Caco-2 (cell line): Measurements from ENCODE around the gene DNAAF9. TPM values are rescaled to one million over a fixed set of nuclear protein-coding genes. Genes with fewer than 3 reads are reported as not detected.

Source experiments
- BruUV-seq: library from RNA; stranded (reverse); fragments of 400-500 nt; replicated peaks from 2 replicates; lab custom pipeline; 2021; lab: Mats Ljungman, UMichigan
- CTCF ChIA-PET: fragments of 300-600 bp; sonication (Branson Sonifier 250); formaldehyde crosslinking; loops from one replicate; lab custom pipeline; 2022; ENCODE audit warnings: antibody characterized with exemption; lab: Charles Lee
- POLR2A ChIA-PET: fragments of 300-600 bp; sonication (Branson Sonifier 250); formaldehyde crosslinking; loops from one replicate; lab custom pipeline; 2022; ENCODE audit warnings: antibody characterized with exemption; lab: Charles Lee
- DNase-seq, 2 experiments: peaks; one replicate each; pipeline versions ENCODE4 v3.0.0 to v3.0.0-alpha.2; 2020 to 2022
- H3K27me3 ChIP-seq: replicated peaks from 2 replicates; pipeline ENCODE4 v1.6.0; 2011; ENCODE audit warnings: low read length; ENCODE audit not compliant: control insufficient read depth, insufficient read depth
- H3K36me3 ChIP-seq: 2 replicates; pipeline ENCODE4 v1.5.1; 2011; ENCODE audit warnings: low read length; ENCODE audit not compliant: control insufficient read depth, insufficient read depth
- H3K4me1 ChIP-seq: fragments of 250-450 bp; sonication (Bioruptor Pico); 2 replicates; pipeline ENCODE4 v1.5.1; 2020; ENCODE audit warnings: mild to moderate bottlenecking
- H3K4me3 ChIP-seq: 2 replicates; pipeline ENCODE4 v1.5.1; 2011; ENCODE audit warnings: low read depth, mild to moderate bottlenecking, control low read depth, low read length
- H3K9me3 ChIP-seq: fragments of 250-450 bp; sonication (Bioruptor Pico); 2 replicates; pipeline ENCODE4 v1.5.1; 2020; ENCODE audit warnings: mild to moderate bottlenecking, moderate library complexity
- H3K27ac Mint-ChIP-seq: one replicate; pipeline ENCODE4 v1.8.0; 2022; ENCODE audit warnings: mixed read lengths; ENCODE audit not compliant: unreplicated experiment
- H3K27me3 Mint-ChIP-seq: one replicate; pipeline ENCODE4 v1.8.0; 2022; ENCODE audit warnings: mixed read lengths; ENCODE audit not compliant: insufficient read depth, unreplicated experiment
- H3K36me3 Mint-ChIP-seq: one replicate; pipeline ENCODE4 v1.8.0; 2022; ENCODE audit warnings: mild to moderate bottlenecking, mixed read lengths; ENCODE audit not compliant: insufficient read depth, unreplicated experiment
- H3K4me1 Mint-ChIP-seq: one replicate; pipeline ENCODE4 v1.8.0; 2022; ENCODE audit warnings: low read depth, mixed read lengths; ENCODE audit not compliant: unreplicated experiment
- H3K4me3 Mint-ChIP-seq: one replicate; pipeline ENCODE4 v1.8.0; 2022; ENCODE audit warnings: mild to moderate bottlenecking, moderate library complexity, mixed read lengths; ENCODE audit not compliant: unreplicated experiment
- H3K9me3 Mint-ChIP-seq: one replicate; pipeline ENCODE4 v1.8.0; 2022; ENCODE audit warnings: mixed read lengths; ENCODE audit not compliant: unreplicated experiment
- CTCF ChIP-seq, 2 experiments: fragments of 200-600 bp in 1 of 2; IDR thresholded peaks; 1 replicate in 1 of 2; 2 replicates in 1 of 2; pipeline versions ENCODE4 v1.5.1 to v1.8.0; 2011 to 2022; ENCODE audit warnings: antibody characterized with exemption in 1 of 2, control low read depth in 1 of 2, inconsistent platforms in 1 of 2, low read depth in 1 of 2, low read length in 1 of 2, mild to moderate bottlenecking in 1 of 2, moderate library complexity in 1 of 2; ENCODE audit not compliant: insufficient read depth in 1 of 2, severe bottlenecking in 1 of 2, unreplicated experiment in 1 of 2
- intact Hi-C: fragments of 100-400 bp; cut with micrococcal nuclease; formaldehyde crosslinking; loops from one replicate; pipeline ENCODE4 v1.10.0; 2022; ENCODE audit not compliant: unreplicated experiment
- total RNA-seq: library from RNA; stranded (reverse); gene quantifications from 2 replicates; pipeline ENCODE4 v1.2.3, GENCODE V29; 2022

The DNAAF9 gene
- total RNA-seq, 1 experiment from 2014 or later = not detected

GRCh38 chr20:3392756-3393155 lies 14.7 kb downstream of the DNAAF9 start:
- Mint-ChIP-seq H3K36me3 (no peaks in the 10 kb centered on the region), H3K27me3 (no peaks in the 10 kb centered on the region), H3K27ac (no peak overlapping the region), H3K4me3 (no peak overlapping the region), H3K9me3 (no peaks in the 10 kb centered on the region), H3K4me1 (no peaks in the 10 kb centered on the region)
- H3K9me3 ChIP-seq = 0 out of 2 replicates have a peak, but pooled peaks cover 4% of the 10 kb centered on the region
- no peaks in the 10 kb centered on the region for H3K36me3 ChIP-seq
- no peak for DNase-seq
- no peak for TF ChIP-seq CTCF (IDR thresholded peaks at IDR 0.05; ENCODE audit: insufficient read depth in 1 of 2, low read depth in 1 of 2, low read length in 1 of 2, severe bottlenecking in 1 of 2, unreplicated experiment in 1 of 2)
- no peak overlapping the region for H3K4me3 ChIP-seq
- CTCF ChIA-PET = no interaction called here
- no peaks in the 10 kb centered on the region for H3K4me1 ChIP-seq
- BruUV-seq = no TSS peak
- POLR2A ChIA-PET = no interaction called here
- intact Hi-C loops = no loop called here
- H3K27me3 ChIP-seq = no peaks in the 10 kb centered on the region

- peaks cover 7% of the 10 kb centered on the region for H3K9me3 Mint-ChIP-seq
- CTCF ChIA-PET = no interaction called here
- no peak for DNase-seq
- H3K4me1 ChIP-seq = no peaks in the 10 kb centered on the region
- no peaks in the 10 kb centered on the region for H3K27me3 Mint-ChIP-seq
- BruUV-seq = no TSS peak
- intact Hi-C loops = no loop called here
- POLR2A ChIA-PET = no interaction called here
- no peak for TF ChIP-seq CTCF (IDR thresholded peaks at IDR 0.05; ENCODE audit: insufficient read depth in 1 of 2, low read depth in 1 of 2, low read length in 1 of 2, severe bottlenecking in 1 of 2, unreplicated experiment in 1 of 2)
- H3K9me3 ChIP-seq = peaks cover 12% of the 10 kb centered on the region
- no peak overlapping the region for H3K4me3 Mint-ChIP-seq
- H3K27ac Mint-ChIP-seq = no peak overlapping the region
- H3K27me3 ChIP-seq = no peaks in the 10 kb centered on the region
- H3K4me1 Mint-ChIP-seq = no peaks in the 10 kb centered on the region
- no peaks in the 10 kb centered on the region for H3K36me3 ChIP-seq
- no peak overlapping the region for H3K4me3 ChIP-seq
- H3K36me3 Mint-ChIP-seq = no peaks in the 10 kb centered on the region
These were observed 16.6 kb downstream of the DNAAF9 start for GRCh38 chr20:3390759-3391425.

DNA sequence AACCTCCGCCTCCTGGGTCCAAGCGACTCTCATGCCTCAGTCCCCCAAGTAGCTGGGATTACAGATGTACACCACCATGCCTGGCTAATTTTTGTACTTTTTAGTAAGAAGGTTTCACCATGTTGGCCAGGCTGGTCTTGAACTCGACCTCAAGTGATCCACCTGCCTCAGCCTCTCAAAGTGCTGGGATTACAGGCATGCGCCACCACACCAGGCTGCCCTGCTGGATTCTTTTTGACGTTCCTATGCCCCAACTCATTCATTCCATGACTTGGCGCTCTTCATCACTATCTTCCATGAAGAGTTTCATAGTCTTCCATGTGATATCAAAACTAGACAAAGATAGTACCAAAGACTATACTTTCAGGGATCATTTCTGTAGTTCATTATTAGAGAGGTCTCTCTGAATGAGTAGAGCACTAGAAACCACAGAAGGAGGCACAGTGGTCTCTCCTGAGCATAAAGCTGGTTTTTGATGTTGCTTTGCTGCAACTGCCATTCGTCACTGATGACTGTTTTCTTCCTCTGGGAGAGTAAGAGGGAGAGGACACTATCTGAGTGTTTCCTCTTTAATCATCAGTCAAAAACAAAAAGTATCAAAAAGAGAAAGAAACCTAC lies 23.5 kb downstream of the DNAAF9 start:
- TF ChIP-seq CTCF (IDR thresholded peaks at IDR 0.05; ENCODE audit: insufficient read depth in 1 of 2, low read depth in 1 of 2, low read length in 1 of 2, severe bottlenecking in 1 of 2, unreplicated experiment in 1 of 2) = no peak
- Histone ChIP-seq H3K9me3 (peaks cover 14% of the 10 kb centered on the region), H3K27me3 (no peaks in the 10 kb centered on the region), H3K36me3 (no peaks in the 10 kb centered on the region), H3K4me1 (no peaks in the 10 kb centered on the region), H3K4me3 (no peak overlapping the region)
- Mint-ChIP-seq H3K36me3 (no peaks in the 10 kb centered on the region), H3K4me3 (no peak overlapping the region), H3K9me3 (peaks cover 7% of the 10 kb centered on the region), H3K27me3 (no peaks in the 10 kb centered on the region), H3K4me1 (no peaks in the 10 kb centered on the region), H3K27ac (no peak overlapping the region)
- BruUV-seq = no TSS peak
- intact Hi-C loops = no loop called here
- CTCF ChIA-PET = no interaction called here
- POLR2A ChIA-PET = no interaction called here
- no peak for DNase-seq
